Panc1 (cell line): ENCODE results near the gene LGR5. TPM values are rescaled to one million over a fixed set of nuclear protein-coding genes. Genes with fewer than 3 reads are reported as not detected.

ENCODE experiments used
- ATAC-seq: fragments of 200-7000 bp; cut with Tn5 transposase; 2 replicates; pipeline ENCODE4 v1.9.1; 2020; ENCODE audit warnings: mild to moderate bottlenecking, moderate library complexity
- BruUV-seq: library from RNA; stranded (reverse); fragments of 400-500 nt; replicated peaks from 2 replicates; lab custom pipeline; 2021; lab: Mats Ljungman, UMichigan
- CTCF ChIA-PET: fragments of 300-600 bp; sonication (Branson Sonifier 250); formaldehyde crosslinking; loops from one replicate; lab custom pipeline; 2022; ENCODE audit warnings: antibody characterized with exemption; lab: Charles Lee
- POLR2A ChIA-PET: fragments of 300-600 bp; sonication (Branson Sonifier 250); formaldehyde crosslinking; loops from one replicate; lab custom pipeline; 2022; ENCODE audit warnings: antibody characterized with exemption; lab: Charles Lee
- DNase-seq: peaks from one replicate; pipeline ENCODE4 v3.0.0-alpha.2; 2010; ENCODE audit warnings: low read depth, low spot score
- H3K27ac ChIP-seq: 2 replicates; pipeline ENCODE4 v1.5.1; 2011; ENCODE audit warnings: mild to moderate bottlenecking, low read length, inconsistent platforms
- H3K27me3 ChIP-seq: fragments of 200-500 bp; sonication (Bioruptor generic); 2 replicates; pipeline ENCODE4 v1.6.0; 2014; ENCODE audit warnings: low read length, inconsistent platforms; ENCODE audit not compliant: control insufficient read depth, insufficient read depth
- H3K36me3 ChIP-seq: fragments of 200-500 bp; sonication (Bioruptor generic); 2 replicates; pipeline ENCODE4 v1.5.1; 2014; ENCODE audit warnings: inconsistent platforms, mild to moderate bottlenecking, low read length, moderate library complexity; ENCODE audit not compliant: control insufficient read depth, insufficient read depth
- H3K4me1 ChIP-seq: 2 replicates; pipeline ENCODE4 v1.5.1; 2011; ENCODE audit warnings: inconsistent platforms, mild to moderate bottlenecking, low read length, moderate library complexity; ENCODE audit not compliant: control insufficient read depth, insufficient read depth
- H3K4me3 ChIP-seq, 2 experiments: 2 replicates each; pipeline ENCODE4 v1.5.1; 2011 to 2012; ENCODE audit warnings: low read depth in 2 of 2, low read length in 2 of 2, mild to moderate bottlenecking in 2 of 2, inconsistent platforms in 1 of 2, moderate library complexity in 1 of 2
- H3K9me3 ChIP-seq: fragments of 200-500 bp; sonication (Bioruptor generic); 2 replicates; pipeline ENCODE4 v1.5.1; 2014; ENCODE audit warnings: low read depth, mild to moderate bottlenecking, inconsistent platforms, low read length, moderate library complexity; ENCODE audit not compliant: control insufficient read depth, insufficient read depth
- CTCF ChIP-seq: fragments of 450-650 bp; IDR thresholded peaks from 2 replicates; pipeline ENCODE4 v1.5.1; 2017; ENCODE audit warnings: mild to moderate bottlenecking
- POLR2AphosphoS5 ChIP-seq: IDR thresholded peaks from 2 replicates; pipeline ENCODE4 v1.6.1; 2012; ENCODE audit warnings: mild to moderate bottlenecking, low read depth, low read length, moderate library complexity
- SIN3A ChIP-seq: IDR thresholded peaks from 2 replicates; pipeline ENCODE4 v1.6.1; 2012; ENCODE audit warnings: low read depth, mild to moderate bottlenecking, low read length, moderate library complexity, borderline replicate concordance; ENCODE audit not compliant: insufficient read depth
- TCF7L2 ChIP-seq: IDR thresholded peaks from 2 replicates; pipeline ENCODE4 v1.6.1; 2011; ENCODE audit warnings: mild to moderate bottlenecking, low read depth, low read length, inconsistent platforms
- in situ Hi-C: cut with HindIII; loops from 2 replicates; pipeline ENCODE4 v1.10.0; 2016; ENCODE audit warnings: low sequenced_read_pairs, low pct_unique_long_range_greater_than_20kb
- intact Hi-C: fragments of 100-400 bp; cut with micrococcal nuclease; formaldehyde crosslinking; loops from one replicate; pipeline ENCODE4 v1.10.0; 2022; ENCODE audit not compliant: unreplicated experiment
- total RNA-seq: library from RNA; stranded (reverse); gene quantifications from one replicate; pipeline ENCODE4 v1.2.1, GENCODE V29; 2021; ENCODE audit not compliant: unreplicated experiment
- TF ChIP-seq, protein P1 (sequence below), 2 experiments: IDR thresholded peaks; 2 replicates each; pipeline ENCODE4 v1.6.1; 2011 to 2012; ENCODE audit warnings: low read depth in 2 of 2, control low read depth in 1 of 2, low read length in 1 of 2, mild to moderate bottlenecking in 1 of 2, moderate library complexity in 1 of 2; ENCODE audit not compliant: insufficient read depth in 1 of 2

LGR5 gene
- total RNA-seq, 1 experiment from 2014 or later, result 1.9 TPM

- no peak overlapping the region for H3K4me3 ChIP-seq
- H3K27me3 ChIP-seq, result no peaks in the 10 kb centered on the region
- ATAC-seq (no peak), DNase-seq (no peak)
- H3K9me3 ChIP-seq, result no peaks in the 10 kb centered on the region
- intact Hi-C loops (no loop called here), in situ Hi-C loops (no loop called here)
- no TSS peak for BruUV-seq
- no peaks in the 10 kb centered on the region for H3K36me3 ChIP-seq
- no peaks in the 10 kb centered on the region; the same call in 1 of the 2 replicates for H3K4me1 ChIP-seq
- ChIA-PET POLR2A (no interaction called here), CTCF (no interaction called here)
- TF ChIP-seq CTCF, result no peak
- H3K27ac ChIP-seq, result no peak overlapping the region
These were observed 123.3 kb downstream of the LGR5 start for GRCh38 chr12:71562676-71563595.

DNA sequence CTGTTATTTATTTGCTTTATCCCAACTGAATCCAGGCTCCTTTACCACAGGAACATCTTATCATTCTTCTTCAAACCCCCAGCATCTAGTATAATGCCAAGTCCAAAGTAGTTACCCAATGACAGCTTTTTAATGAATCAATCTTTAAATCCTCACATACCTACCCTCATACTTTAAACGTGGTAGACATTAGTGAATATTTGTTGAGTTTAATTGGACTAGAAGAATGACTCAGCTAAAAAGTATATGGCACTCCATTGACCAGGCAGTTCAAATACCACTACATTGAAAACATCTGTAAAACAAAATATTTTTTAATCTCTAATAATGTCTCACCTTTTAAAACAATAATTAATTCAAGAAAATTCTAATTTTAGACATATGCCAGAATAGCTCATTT lies 125.9 kb downstream of the LGR5 start:
- BruUV-seq, result no TSS peak
- intact Hi-C loops, result no loop called here

GRCh38 chr12:71566655-71567054 lies 127.1 kb downstream of the LGR5 start:
- Histone ChIP-seq H3K4me1 (no peaks in the 10 kb centered on the region), H3K9me3 (no peaks in the 10 kb centered on the region), H3K36me3 (no peaks in the 10 kb centered on the region), H3K4me3 (no peak overlapping the region), H3K27me3 (peaks cover 2% of the 10 kb centered on the region; the same call in 1 of the 2 replicates), H3K27ac (no peak overlapping the region)
- intact Hi-C loops, result no loop called here
- no peak for TF ChIP-seq POLR2AphosphoS5
- no peak for TF ChIP-seq SIN3A
- TF ChIP-seq CTCF, result no peak
- TF ChIP-seq, protein P1, sequence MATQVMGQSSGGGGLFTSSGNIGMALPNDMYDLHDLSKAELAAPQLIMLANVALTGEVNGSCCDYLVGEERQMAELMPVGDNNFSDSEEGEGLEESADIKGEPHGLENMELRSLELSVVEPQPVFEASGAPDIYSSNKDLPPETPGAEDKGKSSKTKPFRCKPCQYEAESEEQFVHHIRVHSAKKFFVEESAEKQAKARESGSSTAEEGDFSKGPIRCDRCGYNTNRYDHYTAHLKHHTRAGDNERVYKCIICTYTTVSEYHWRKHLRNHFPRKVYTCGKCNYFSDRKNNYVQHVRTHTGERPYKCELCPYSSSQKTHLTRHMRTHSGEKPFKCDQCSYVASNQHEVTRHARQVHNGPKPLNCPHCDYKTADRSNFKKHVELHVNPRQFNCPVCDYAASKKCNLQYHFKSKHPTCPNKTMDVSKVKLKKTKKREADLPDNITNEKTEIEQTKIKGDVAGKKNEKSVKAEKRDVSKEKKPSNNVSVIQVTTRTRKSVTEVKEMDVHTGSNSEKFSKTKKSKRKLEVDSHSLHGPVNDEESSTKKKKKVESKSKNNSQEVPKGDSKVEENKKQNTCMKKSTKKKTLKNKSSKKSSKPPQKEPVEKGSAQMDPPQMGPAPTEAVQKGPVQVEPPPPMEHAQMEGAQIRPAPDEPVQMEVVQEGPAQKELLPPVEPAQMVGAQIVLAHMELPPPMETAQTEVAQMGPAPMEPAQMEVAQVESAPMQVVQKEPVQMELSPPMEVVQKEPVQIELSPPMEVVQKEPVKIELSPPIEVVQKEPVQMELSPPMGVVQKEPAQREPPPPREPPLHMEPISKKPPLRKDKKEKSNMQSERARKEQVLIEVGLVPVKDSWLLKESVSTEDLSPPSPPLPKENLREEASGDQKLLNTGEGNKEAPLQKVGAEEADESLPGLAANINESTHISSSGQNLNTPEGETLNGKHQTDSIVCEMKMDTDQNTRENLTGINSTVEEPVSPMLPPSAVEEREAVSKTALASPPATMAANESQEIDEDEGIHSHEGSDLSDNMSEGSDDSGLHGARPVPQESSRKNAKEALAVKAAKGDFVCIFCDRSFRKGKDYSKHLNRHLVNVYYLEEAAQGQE (IDR thresholded peaks at IDR 0.05; ENCODE audit: insufficient read depth in 1 of 2, low read depth in 2 of 2, low read length in 1 of 2), result no peak
- no peak for TF ChIP-seq TCF7L2
- BruUV-seq, result no TSS peak
- in situ Hi-C loops, result no loop called here
- CTCF ChIA-PET, result no interaction called here
- POLR2A ChIA-PET, result no interaction called here
- no peak for DNase-seq
- no peak for ATAC-seq

More for the DNA sequence above, 125.9 kb downstream of the LGR5 start:
- ChIA-PET POLR2A (no interaction called here), CTCF (no interaction called here)
- in situ Hi-C loops, result no loop called here
- Histone ChIP-seq H3K36me3 (no peaks in the 10 kb centered on the region), H3K4me1 (no peaks in the 10 kb centered on the region; the same call in 1 of the 2 replicates), H3K27me3 (no peaks in the 10 kb centered on the region), H3K4me3 (no peak overlapping the region), H3K27ac (no peak overlapping the region), H3K9me3 (no peaks in the 10 kb centered on the region)
- TF ChIP-seq, protein P1 (IDR thresholded peaks at IDR 0.05; ENCODE audit: insufficient read depth in 1 of 2, low read depth in 2 of 2, low read length in 1 of 2), result no peak
- DNase-seq (no peak), ATAC-seq (no peak)
